Measurements from ENCODE around the gene SLC6A6. TPM values are rescaled to one million over a fixed set of nuclear protein-coding genes. Genes with fewer than 3 reads are reported as not detected.

SLC6A6 gene
- total RNA-seq, 3 donors from 2014 or later, result 22.1 to 52.4 (median 27.5) TPM

DNA sequence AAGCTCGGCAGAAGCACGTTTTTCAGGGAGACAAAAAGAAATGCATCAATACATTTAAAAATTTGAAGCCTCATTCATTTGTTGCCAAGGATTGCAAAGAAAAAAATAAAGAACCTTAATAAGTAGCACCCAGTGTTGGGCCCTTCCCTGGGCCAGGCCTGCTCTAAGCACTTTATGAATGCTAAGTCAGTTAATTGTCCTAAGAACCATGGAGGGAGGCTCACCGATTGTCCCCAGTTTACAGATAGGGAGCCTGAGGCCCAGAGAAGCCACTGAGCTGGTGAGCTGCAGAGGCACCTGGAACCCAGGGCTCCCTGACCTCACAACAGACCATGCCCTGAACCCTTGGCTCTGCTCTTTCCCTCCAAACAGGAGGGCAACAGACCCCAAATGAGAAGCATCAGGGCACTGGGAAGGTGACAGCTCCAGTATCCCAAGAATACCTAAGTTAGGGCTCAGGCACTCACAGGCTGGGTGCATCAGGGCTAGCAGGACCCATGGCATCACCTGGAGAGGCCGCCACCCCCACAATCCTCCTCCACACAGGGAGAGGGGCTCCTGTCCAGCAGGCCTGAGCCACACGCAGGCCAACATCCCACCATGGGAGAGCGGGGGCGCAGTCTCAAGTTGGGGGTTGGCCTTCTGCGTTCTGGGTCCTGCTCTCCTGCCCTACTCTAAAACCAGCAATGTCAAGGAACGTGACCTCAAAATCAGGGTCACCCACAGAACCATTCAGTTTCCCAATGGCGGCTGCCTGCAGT is 133.8 kb downstream of the SLC6A6 start:
- Histone ChIP-seq H3K36me3 (no peaks in the 10 kb centered on the region), H3K4me1 (no peaks in the 10 kb centered on the region), H3K9me3 (no peaks in the 10 kb centered on the region), H3K27ac (no peak overlapping the region), H3K4me3 (no peak overlapping the region), H3K27me3 (peaks cover 0 to 6% of the 10 kb centered on the region in 2 donors)
- intact Hi-C loops (cut with DNase I; ENCODE audit: low total_unique reads), result no loop called here
- no peak for DNase-seq (ENCODE audit: low spot score in 2 of 2)
- TF ChIP-seq, protein P1, sequence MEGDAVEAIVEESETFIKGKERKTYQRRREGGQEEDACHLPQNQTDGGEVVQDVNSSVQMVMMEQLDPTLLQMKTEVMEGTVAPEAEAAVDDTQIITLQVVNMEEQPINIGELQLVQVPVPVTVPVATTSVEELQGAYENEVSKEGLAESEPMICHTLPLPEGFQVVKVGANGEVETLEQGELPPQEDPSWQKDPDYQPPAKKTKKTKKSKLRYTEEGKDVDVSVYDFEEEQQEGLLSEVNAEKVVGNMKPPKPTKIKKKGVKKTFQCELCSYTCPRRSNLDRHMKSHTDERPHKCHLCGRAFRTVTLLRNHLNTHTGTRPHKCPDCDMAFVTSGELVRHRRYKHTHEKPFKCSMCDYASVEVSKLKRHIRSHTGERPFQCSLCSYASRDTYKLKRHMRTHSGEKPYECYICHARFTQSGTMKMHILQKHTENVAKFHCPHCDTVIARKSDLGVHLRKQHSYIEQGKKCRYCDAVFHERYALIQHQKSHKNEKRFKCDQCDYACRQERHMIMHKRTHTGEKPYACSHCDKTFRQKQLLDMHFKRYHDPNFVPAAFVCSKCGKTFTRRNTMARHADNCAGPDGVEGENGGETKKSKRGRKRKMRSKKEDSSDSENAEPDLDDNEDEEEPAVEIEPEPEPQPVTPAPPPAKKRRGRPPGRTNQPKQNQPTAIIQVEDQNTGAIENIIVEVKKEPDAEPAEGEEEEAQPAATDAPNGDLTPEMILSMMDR (IDR thresholded peaks at IDR 0.05), result no peak
- TF ChIP-seq POLR2A (IDR thresholded peaks at IDR 0.05) (no peak), POLR2AphosphoS5 (IDR thresholded peaks at IDR 0.05) (no peak)

DNA sequence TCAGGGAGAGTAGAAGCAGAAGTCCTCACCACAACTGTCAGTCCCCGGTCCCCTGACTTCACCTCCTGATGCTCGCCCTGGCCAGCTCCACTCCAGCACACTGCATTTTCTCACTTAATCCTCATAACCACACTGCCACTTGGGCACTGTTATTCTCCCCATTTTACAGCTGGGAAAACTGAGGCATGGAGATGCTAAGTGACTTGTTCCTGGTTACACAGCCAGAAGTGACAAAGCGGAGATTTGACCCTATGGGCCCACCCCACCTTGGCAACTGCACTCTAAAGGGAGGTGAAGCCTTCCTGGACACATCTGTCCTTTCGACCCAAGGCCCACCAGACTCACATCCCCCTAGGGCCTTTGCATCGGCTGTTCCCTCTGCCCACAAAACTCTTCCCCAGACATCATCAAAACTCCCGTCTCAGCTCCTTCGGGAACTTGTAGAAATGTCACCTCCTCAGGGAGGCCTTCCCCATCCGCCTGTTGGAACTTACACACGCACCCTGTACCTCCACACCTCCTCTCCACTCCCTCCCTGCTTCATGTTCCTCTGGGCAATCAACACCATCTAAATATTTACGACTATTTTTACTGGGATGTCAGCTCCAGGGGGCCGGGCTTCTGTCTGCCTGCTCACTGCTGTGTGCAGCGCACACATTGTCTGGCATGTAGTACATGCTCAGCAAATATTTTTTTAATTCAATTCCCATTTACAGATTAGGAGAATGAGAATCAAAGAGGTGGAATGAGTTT is 134.6 kb downstream of the SLC6A6 start:
- H3K4me1 ChIP-seq, result no peaks in the 10 kb centered on the region
- no peaks in the 10 kb centered on the region for H3K36me3 ChIP-seq
- intact Hi-C loops (cut with DNase I; ENCODE audit: low total_unique reads), result no loop called here
- no peak overlapping the region for H3K27ac ChIP-seq
- no peak for DNase-seq (ENCODE audit: low spot score in 2 of 2)
- no peaks in the 10 kb centered on the region for H3K9me3 ChIP-seq
- TF ChIP-seq POLR2A (IDR thresholded peaks at IDR 0.05) (no peak), POLR2AphosphoS5 (IDR thresholded peaks at IDR 0.05) (no peak)
- TF ChIP-seq, protein P1 (IDR thresholded peaks at IDR 0.05), result no peak
- no peak overlapping the region for H3K4me3 ChIP-seq
- peaks cover 0 to 6% of the 10 kb centered on the region in 2 donors for H3K27me3 ChIP-seq

DNA sequence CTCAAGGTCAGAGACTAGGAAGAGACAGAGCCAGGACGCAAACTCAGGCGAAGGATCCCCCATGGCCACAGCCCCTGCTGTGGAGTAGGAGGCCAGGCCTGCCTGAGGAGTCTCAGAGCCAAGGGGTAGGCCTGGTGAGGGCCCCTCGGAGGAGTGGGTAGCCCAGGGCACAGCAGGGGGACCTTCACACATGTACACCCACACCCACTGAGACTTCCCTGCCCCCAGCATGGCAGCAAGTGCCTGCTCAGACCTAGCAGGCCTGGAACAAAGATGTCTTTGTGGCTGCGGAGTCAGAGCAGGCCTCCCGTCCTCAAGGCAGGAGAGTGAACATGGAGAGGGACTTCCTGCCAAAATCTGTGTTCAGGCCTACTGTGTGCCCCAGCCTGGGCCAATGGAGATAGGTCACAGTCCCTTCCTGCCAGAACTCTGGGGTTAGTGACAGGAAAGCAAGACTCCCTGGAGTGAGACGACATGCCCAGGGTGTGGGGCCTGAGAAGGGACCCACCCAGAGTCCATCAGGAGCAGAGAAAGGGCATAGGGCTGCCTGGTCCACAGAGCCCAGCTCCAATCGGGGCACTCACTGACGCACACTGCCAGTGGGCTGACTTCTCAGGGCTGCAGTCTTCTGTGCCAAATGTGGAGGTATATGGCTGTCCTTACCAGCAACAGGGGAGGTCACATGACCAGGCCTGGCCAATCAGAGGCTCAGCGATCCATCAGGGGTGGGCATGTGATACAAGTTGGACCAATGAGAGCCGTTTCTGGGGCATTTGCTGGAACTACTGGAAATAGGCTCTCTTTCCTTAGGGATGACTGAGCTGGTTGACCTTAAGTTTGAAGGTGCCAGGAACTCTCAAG is 135.4 kb downstream of the SLC6A6 start:
- Histone ChIP-seq H3K27ac (no peak overlapping the region), H3K36me3 (no peaks in the 10 kb centered on the region), H3K4me1 (no peaks in the 10 kb centered on the region), H3K4me3 (no peak overlapping the region), H3K9me3 (no peaks in the 10 kb centered on the region), H3K27me3 (peaks cover 0 to 6% of the 10 kb centered on the region in 2 donors)
- intact Hi-C loops (cut with DNase I; ENCODE audit: low total_unique reads), result no loop called here
- TF ChIP-seq, protein P1 (IDR thresholded peaks at IDR 0.05), result no peak
- no peak for TF ChIP-seq POLR2AphosphoS5 (IDR thresholded peaks at IDR 0.05)
- TF ChIP-seq POLR2A (IDR thresholded peaks at IDR 0.05), result no peak
- DNase-seq (ENCODE audit: low spot score in 2 of 2), result no peak

DNA sequence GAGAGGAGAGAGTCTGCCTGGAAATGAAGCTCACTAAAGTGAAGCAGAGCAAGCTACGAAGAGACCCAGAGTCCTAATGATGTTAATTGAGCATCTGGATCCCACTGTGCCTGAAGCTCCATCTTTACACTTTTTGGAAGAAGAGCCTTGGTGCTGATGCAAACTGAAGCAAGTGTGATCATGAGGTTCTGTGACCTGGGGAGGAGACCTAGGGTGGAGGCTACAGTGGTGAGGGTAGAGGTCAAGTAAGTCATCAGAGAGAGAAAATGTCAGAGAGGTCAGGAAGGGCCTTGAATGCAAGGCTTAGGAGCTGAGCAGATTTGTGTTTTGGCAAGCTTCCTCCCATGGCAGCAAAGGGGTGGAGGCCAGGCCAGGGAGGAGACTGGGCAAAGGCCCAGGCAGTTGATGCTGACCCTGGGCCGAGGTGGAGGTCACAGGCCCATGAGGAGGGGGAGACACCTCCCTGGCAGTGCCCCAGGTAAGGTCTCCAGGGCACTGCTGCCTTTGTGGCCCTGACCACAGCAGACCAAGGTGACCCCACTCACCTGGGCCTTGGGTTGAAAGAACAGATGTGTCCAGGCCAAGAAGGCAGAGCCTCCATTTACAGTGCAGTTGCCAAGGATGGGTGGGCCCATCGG is 136.2 kb downstream of the SLC6A6 start:
- no peaks in the 10 kb centered on the region for H3K9me3 ChIP-seq
- peaks cover 0 to 6% of the 10 kb centered on the region in 2 donors for H3K27me3 ChIP-seq
- no peaks in the 10 kb centered on the region for H3K36me3 ChIP-seq
- TF ChIP-seq POLR2AphosphoS5 (IDR thresholded peaks at IDR 0.05) (no peak), POLR2A (IDR thresholded peaks at IDR 0.05) (no peak)
- TF ChIP-seq, protein P1 (IDR thresholded peaks at IDR 0.05), result no peak
- DNase-seq (ENCODE audit: low spot score in 2 of 2), result no peak
- no peaks in the 10 kb centered on the region for H3K4me1 ChIP-seq
- H3K27ac ChIP-seq, result no peak overlapping the region
- intact Hi-C loops (cut with DNase I; ENCODE audit: low total_unique reads), result no loop called here
- H3K4me3 ChIP-seq, result no peak overlapping the region

Other genes with a start within 250 kb of the SLC6A6 start
- 10 to 100 TPM; 57.4 to 74.2 (median 61.3) TPM for gene XPC, start 224.0 kb upstream of the SLC6A6 start, total RNA-seq
- 10 to 100 TPM; 10.5 to 11.5 (median 11.5) TPM for gene LSM3, start 223.8 kb upstream of the SLC6A6 start, total RNA-seq
- under 1 TPM; 0.16 to 0.88 (median 0.33) TPM for gene GRIP2, start 137.7 kb downstream of the SLC6A6 start, total RNA-seq
- 10 to 100 TPM; 18.4 to 34.8 (median 30.8) TPM for gene CCDC174, start 249.2 kb downstream of the SLC6A6 start, total RNA-seq

All from breast epithelium (tissue), 4 donors.